IMR-90 (cell line): ENCODE results near the gene KIF21A. TPM values are rescaled to one million over a fixed set of nuclear protein-coding genes. Genes with fewer than 3 reads are reported as not detected.
A peak's percentile ranks its signal among the peaks of the same experiment; 100 is the strongest.

Experiments
- ATAC-seq: fragments of 200-7000 bp; cut with Tn5 transposase; 2 replicates; pipeline ENCODE4 v1.9.1; 2020; ENCODE audit warnings: low read depth, mild to moderate bottlenecking, moderate library complexity
- BruUV-seq: library from RNA; stranded (reverse); fragments of 400-500 nt; replicated peaks from 2 replicates; lab custom pipeline; 2021; lab: Mats Ljungman, UMichigan
- CTCF ChIA-PET: fragments of 300-600 bp; formaldehyde crosslinking; extraction: SDS; loops from one replicate; lab custom pipeline; 2021; ENCODE audit warnings: antibody characterized with exemption; lab: Yijun Ruan, JAX
- POLR2A ChIA-PET: fragments of 300-600 bp; sonication (Branson Sonifier 250); formaldehyde crosslinking; loops from one replicate; lab custom pipeline; 2022; ENCODE audit warnings: antibody characterized with exemption; ENCODE audit not compliant: unreplicated experiment; lab: Charles Lee
- DNase-seq: peaks from one replicate; pipeline ENCODE4 v3.0.0; 2013
- H2AFZ ChIP-seq: replicated peaks from 2 replicates; pipeline ENCODE3; 2013; ENCODE audit warnings: low read length, mild to moderate bottlenecking; ENCODE audit not compliant: poor library complexity
- H2AK5ac ChIP-seq: 2 replicates; pipeline ENCODE4 v1.6.1; 2013; ENCODE audit warnings: low read depth, low read length, inconsistent platforms
- H2AK9ac ChIP-seq: replicated peaks from 2 replicates; pipeline ENCODE3; 2013; ENCODE audit warnings: mild to moderate bottlenecking, low read depth, low read length, moderate library complexity; ENCODE audit not compliant: poor library complexity
- H2BK120ac ChIP-seq: 2 replicates; pipeline ENCODE4 v1.6.1; 2013; ENCODE audit warnings: low read depth, low read length, inconsistent platforms
- H2BK15ac ChIP-seq: 3 replicates; pipeline ENCODE4 v1.6.1; 2013; ENCODE audit warnings: low read depth, low read length, inconsistent platforms
- H2BK20ac ChIP-seq: 2 replicates; pipeline ENCODE4 v1.6.1; 2013; ENCODE audit warnings: low read depth, mild to moderate bottlenecking, inconsistent platforms, low read length, moderate library complexity
- H2BK5ac ChIP-seq: 2 replicates; pipeline ENCODE4 v1.6.1; 2013; ENCODE audit warnings: mild to moderate bottlenecking, low read depth, low read length, inconsistent platforms; ENCODE audit not compliant: poor library complexity, severe bottlenecking
- H3K14ac ChIP-seq: replicated peaks from 2 replicates; pipeline ENCODE4 v1.6.1; 2013; ENCODE audit warnings: low read depth, low read length, inconsistent platforms
- H3K18ac ChIP-seq: 2 replicates; pipeline ENCODE4 v1.6.1; 2013; ENCODE audit warnings: low read depth, low read length, control low read depth
- H3K23ac ChIP-seq: 2 replicates; pipeline ENCODE4 v1.6.1; 2013; ENCODE audit warnings: low read depth, low read length, inconsistent platforms
- H3K27ac ChIP-seq: 2 replicates; pipeline ENCODE4 v1.5.1; 2013; ENCODE audit warnings: mild to moderate bottlenecking, control low read depth, low read length; ENCODE audit not compliant: insufficient read depth
- H3K27me3 ChIP-seq: 2 replicates; pipeline ENCODE4 v1.6.1; 2013; ENCODE audit warnings: low read length; ENCODE audit not compliant: control insufficient read depth, insufficient read depth
- H3K36me3 ChIP-seq: 2 replicates; pipeline ENCODE4 v1.6.1; 2013; ENCODE audit warnings: low read length, mixed read lengths; ENCODE audit not compliant: control insufficient read depth, insufficient read depth
- H3K4ac ChIP-seq: 2 replicates; pipeline ENCODE4 v1.6.1; 2013; ENCODE audit warnings: low read depth, low read length, inconsistent platforms
- H3K4me1 ChIP-seq: 2 replicates; pipeline ENCODE4 v1.6.1; 2013; ENCODE audit warnings: low read length, mixed read lengths; ENCODE audit not compliant: control insufficient read depth, insufficient read depth
- H3K4me2 ChIP-seq: 2 replicates; pipeline ENCODE4 v1.6.1; 2013; ENCODE audit warnings: low read depth, mild to moderate bottlenecking, control low read depth, low read length, moderate library complexity
- H3K4me3 ChIP-seq: 2 replicates; pipeline ENCODE4 v1.5.1; 2013; ENCODE audit warnings: low read depth, mild to moderate bottlenecking, control low read depth, low read length, moderate library complexity; ENCODE audit not compliant: insufficient read depth
- H3K56ac ChIP-seq: 2 replicates; pipeline ENCODE4 v1.6.1; 2013; ENCODE audit warnings: low read length, inconsistent platforms; ENCODE audit not compliant: insufficient read depth; ENCODE audit errors: extremely low read depth
- H3K79me1 ChIP-seq, 2 experiments: 2 replicates each; pipeline ENCODE4 v1.6.1; 2013; ENCODE audit warnings: low read length in 2 of 2, inconsistent platforms in 1 of 2, low read depth in 1 of 2
- H3K9ac ChIP-seq: 2 replicates; pipeline ENCODE4 v1.6.1; 2013; ENCODE audit warnings: low read depth, low read length, control low read depth
- H3K9me1 ChIP-seq: 2 replicates; pipeline ENCODE4 v1.6.1; 2013; ENCODE audit warnings: low read length, inconsistent platforms; ENCODE audit not compliant: insufficient read depth
- H3K9me3 ChIP-seq: 2 replicates; pipeline ENCODE4 v1.6.1; 2013; ENCODE audit warnings: low read length; ENCODE audit not compliant: control insufficient read depth, insufficient read depth
- H4K20me1 ChIP-seq: 2 replicates; pipeline ENCODE4 v1.6.1; 2013; ENCODE audit warnings: low read length, inconsistent platforms; ENCODE audit not compliant: insufficient read depth
- H4K5ac ChIP-seq: 2 replicates; pipeline ENCODE4 v1.6.1; 2013; ENCODE audit warnings: mild to moderate bottlenecking, low read depth, low read length, control low read depth
- H4K8ac ChIP-seq, 2 experiments: 2 replicates each; pipeline ENCODE4 v1.6.1; 2013; ENCODE audit warnings: low read depth in 2 of 2, low read length in 2 of 2, control low read depth in 1 of 2, inconsistent platforms in 1 of 2
- H4K91ac ChIP-seq: 2 replicates; pipeline ENCODE4 v1.6.1; 2013; ENCODE audit warnings: low read depth, low read length, inconsistent platforms; ENCODE audit not compliant: insufficient read depth
- BHLHE40 ChIP-seq: fragments of 150-350 bp; IDR thresholded peaks from 2 replicates; pipeline ENCODE4 v1.6.1; 2016; ENCODE audit warnings: mild to moderate bottlenecking, low read depth, low read length
- CEBPB ChIP-seq: IDR thresholded peaks from 2 replicates; pipeline ENCODE4 v1.6.1; 2012; ENCODE audit warnings: low read depth, low read length, improper control_type of control experiment
- CHD1 ChIP-seq: IDR thresholded peaks from 2 replicates; pipeline ENCODE4 v1.6.1; 2012; ENCODE audit warnings: low read depth, low read length, improper control_type of control experiment
- FOS ChIP-seq: fragments of 150-350 bp; IDR thresholded peaks from 2 replicates; pipeline ENCODE4 v1.6.1; 2016; ENCODE audit warnings: low read depth, low read length
- MAZ ChIP-seq: IDR thresholded peaks from 2 replicates; pipeline ENCODE4 v1.6.1; 2012; ENCODE audit warnings: low read depth, mild to moderate bottlenecking, low read length, improper control_type of control experiment, moderate library complexity, borderline replicate concordance
- NFE2L2 ChIP-seq: fragments of 150-350 bp; IDR thresholded peaks from 2 replicates; pipeline ENCODE4 v1.6.1; 2016; ENCODE audit warnings: low read depth, mild to moderate bottlenecking, low read length
- POLR2A ChIP-seq: IDR thresholded peaks from 2 replicates; pipeline ENCODE4 v1.6.1; 2012; ENCODE audit warnings: mild to moderate bottlenecking, low read depth, low read length
- RAD21 ChIP-seq: IDR thresholded peaks from 2 replicates; pipeline ENCODE4 v1.6.1; 2012; ENCODE audit warnings: low read length, improper control_type of control experiment
- RCOR1 ChIP-seq: IDR thresholded peaks from 2 replicates; pipeline ENCODE4 v1.6.1; 2012; ENCODE audit warnings: mild to moderate bottlenecking, low read length, improper control_type of control experiment; ENCODE audit not compliant: insufficient replicate concordance
- RFX5 ChIP-seq: IDR thresholded peaks from 2 replicates; pipeline ENCODE4 v1.8.0; 2012; ENCODE audit warnings: low read depth, mild to moderate bottlenecking, low read length, moderate library complexity
- SMC3 ChIP-seq: fragments of 150-350 bp; IDR thresholded peaks from 2 replicates; pipeline ENCODE4 v1.6.1; 2016; ENCODE audit warnings: low read depth, mild to moderate bottlenecking, antibody characterized with exemption, low read length, moderate library complexity
- WGBS, 2 experiments: methylation state at CpG; one replicate each; pipeline versions ENCODE4 v1.1.5 to v1.1.7; 2013; ENCODE audit warnings: missing lambda C conversion rate in 2 of 2; ENCODE audit not compliant: insufficient read length in 1 of 2; ENCODE audit errors: extremely low coverage in 2 of 2; 5-methylcytosine and 5-hydroxymethylcytosine counted together
- dilution Hi-C: fragments of 300-500 bp; cut with HindIII; formaldehyde crosslinking; loops from one replicate; pipeline ENCODE4 v1.14.3; 2018; ENCODE audit warnings: low sequenced_read_pairs; ENCODE audit not compliant: unreplicated experiment
- in situ Hi-C: fragments of 300-500 bp; cut with MboI; formaldehyde crosslinking; loops from 3 replicates; pipeline ENCODE4 v1.14.3; 2019; ENCODE audit warnings: low sequenced_read_pairs, inconsistent platforms, mixed read lengths
- intact Hi-C: fragments of 100-400 bp; cut with micrococcal nuclease; formaldehyde crosslinking; loops from 2 replicates; pipeline ENCODE4 v1.10.0; 2022
- polyA plus RNA-seq, 3 experiments: library from polyadenylated mRNA; depleted of rRNA; stranded (reverse); fragments of >200 nt; gene quantifications; 2 replicates each; pipeline ENCODE4 v1.2.3, GENCODE V29; 2012; ENCODE audit warnings: low replicate concordance in 1 of 3
- total RNA-seq: library from RNA; depleted of rRNA; stranded (reverse); fragments of >200 nt; gene quantifications from 2 replicates; pipeline ENCODE4 v1.2.3, GENCODE V29; 2012

The KIF21A gene
- total and polyA plus RNA-seq, 2 of the 4 experiments (the other 2 are of a cell fraction) = 0.38 to 1.1 TPM

- Histone ChIP-seq H3K27me3 (peaks cover 5% of the 10 kb centered on the region), H3K9ac (no peak overlapping the region), H3K36me3 (no peaks in the 10 kb centered on the region), H3K4ac (no peak overlapping the region), H3K9me3 (no peaks in the 10 kb centered on the region), H4K20me1 (no peaks in the 10 kb centered on the region), H3K9me1 (no peaks in the 10 kb centered on the region), H3K18ac (no peak overlapping the region), H2BK120ac (no peak overlapping the region), H3K79me1 (no peaks in the 10 kb centered on the region), H3K23ac (no peak overlapping the region), H3K4me2 (peak overlapping the region; percentile 45), H3K4me3 (peak overlapping the region; percentile 37), H2BK15ac (no peak overlapping the region), H4K91ac (no peak overlapping the region), H2AK5ac (no peak overlapping the region), H4K5ac (no peak overlapping the region), H3K4me1 (no peaks in the 10 kb centered on the region), H4K8ac (no peak overlapping the region), H3K14ac (no peak overlapping the region), H2AK9ac (no peak overlapping the region), H3K56ac (no peak overlapping the region), H2AFZ (peak overlapping the region; percentile 92), H2BK20ac (no peak overlapping the region), H3K27ac (no peak overlapping the region), H2BK5ac (no peak overlapping the region)
- 9% methylated on average over 42 of the region's 49 CpGs; no CpG with 5 or more reads in 1 of the 2 experiments for WGBS, 2 experiments
- intact Hi-C loops (loop anchor here (10.0 kb wide), 1 partner anchor 127 kb away; no protein-coding TSS in a partner anchor), in situ Hi-C loops (no loop called here), dilution Hi-C loops (no loop called here)
- ChIA-PET CTCF (no interaction called here), POLR2A (no interaction called here)
- no peak for DNase-seq
- no peak for ATAC-seq
- TF ChIP-seq RFX5 (no peak), CEBPB (no peak), FOS (no peak), RCOR1 (no peak), CHD1 (no peak), MAZ (no peak), RAD21 (no peak), POLR2A (no peak), NFE2L2 (no peak), BHLHE40 (no peak), SMC3 (no peak)
- BruUV-seq = no TSS peak
Measured at GRCh38 chr12:39441963-39442830, 723 bp downstream of the KIF21A start.
